Ovary (tissue), 3 donors: ENCODE results near the gene ROBO2.

Experiments
- EP300 ChIP-seq: sonication (generic); formaldehyde crosslinking; IDR thresholded peaks from one replicate; pipeline ENCODE4 v1.6.1; 2017; ENCODE audit warnings: antibody characterized with exemption
- POLR2A ChIP-seq: fragments of 450-650 bp; IDR thresholded peaks from one replicate; pipeline ENCODE4 v1.6.1; 2017; ENCODE audit warnings: antibody characterized with exemption, mild to moderate bottlenecking, moderate library complexity
- TF ChIP-seq, protein P1 (sequence below), 3 donors: fragments of 450-650 bp in 2 of 3; fragments of 200-600 bp in 1 of 3; IDR thresholded peaks; one replicate each; pipeline versions ENCODE4 v1.5.1 to v1.8.0; 2016 to 2022; ENCODE audit warnings: antibody characterized with exemption in 3 of 3, mild to moderate bottlenecking in 1 of 3
- donor health status: DM: no; HTN: no; CAD: no.

DNA sequence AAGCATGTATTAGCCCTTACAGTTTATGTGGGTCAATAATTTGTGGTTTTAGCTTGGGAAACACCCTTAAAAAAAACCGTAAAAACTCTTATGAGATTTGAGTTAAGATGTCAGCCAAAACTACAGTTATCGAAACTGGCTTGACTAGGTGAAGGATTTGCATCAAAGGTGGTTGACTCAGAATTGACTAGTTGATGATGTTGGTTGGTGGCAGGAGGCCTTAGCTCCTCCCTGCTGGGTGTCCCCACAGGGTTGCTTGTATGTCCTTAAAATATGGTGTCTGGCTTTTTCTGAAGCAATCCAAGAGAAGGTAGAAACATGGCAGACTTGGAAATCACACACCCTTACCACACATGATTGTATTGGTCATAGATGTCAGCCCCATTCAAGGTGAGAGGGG lies 305.1 kb downstream of the ROBO2 start:
- TF ChIP-seq, protein P1, sequence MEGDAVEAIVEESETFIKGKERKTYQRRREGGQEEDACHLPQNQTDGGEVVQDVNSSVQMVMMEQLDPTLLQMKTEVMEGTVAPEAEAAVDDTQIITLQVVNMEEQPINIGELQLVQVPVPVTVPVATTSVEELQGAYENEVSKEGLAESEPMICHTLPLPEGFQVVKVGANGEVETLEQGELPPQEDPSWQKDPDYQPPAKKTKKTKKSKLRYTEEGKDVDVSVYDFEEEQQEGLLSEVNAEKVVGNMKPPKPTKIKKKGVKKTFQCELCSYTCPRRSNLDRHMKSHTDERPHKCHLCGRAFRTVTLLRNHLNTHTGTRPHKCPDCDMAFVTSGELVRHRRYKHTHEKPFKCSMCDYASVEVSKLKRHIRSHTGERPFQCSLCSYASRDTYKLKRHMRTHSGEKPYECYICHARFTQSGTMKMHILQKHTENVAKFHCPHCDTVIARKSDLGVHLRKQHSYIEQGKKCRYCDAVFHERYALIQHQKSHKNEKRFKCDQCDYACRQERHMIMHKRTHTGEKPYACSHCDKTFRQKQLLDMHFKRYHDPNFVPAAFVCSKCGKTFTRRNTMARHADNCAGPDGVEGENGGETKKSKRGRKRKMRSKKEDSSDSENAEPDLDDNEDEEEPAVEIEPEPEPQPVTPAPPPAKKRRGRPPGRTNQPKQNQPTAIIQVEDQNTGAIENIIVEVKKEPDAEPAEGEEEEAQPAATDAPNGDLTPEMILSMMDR (IDR thresholded peaks at IDR 0.05), result no peak
- TF ChIP-seq POLR2A (no peak), EP300 (no peak)
